Measurements from ENCODE around the gene AUH. TPM values are rescaled to one million over a fixed set of nuclear protein-coding genes. Genes with fewer than 3 reads are reported as not detected.
A peak's percentile ranks its signal among the peaks of the same experiment; 100 is the strongest.

AUH gene
- total RNA-seq, 1 donor from 2014 or later: 35.6 TPM

- DNase-seq (ENCODE audit: low spot score): no peak
These were observed 172.8 kb downstream of the AUH start for GRCh38 chr9:91188719-91189590.

DNA sequence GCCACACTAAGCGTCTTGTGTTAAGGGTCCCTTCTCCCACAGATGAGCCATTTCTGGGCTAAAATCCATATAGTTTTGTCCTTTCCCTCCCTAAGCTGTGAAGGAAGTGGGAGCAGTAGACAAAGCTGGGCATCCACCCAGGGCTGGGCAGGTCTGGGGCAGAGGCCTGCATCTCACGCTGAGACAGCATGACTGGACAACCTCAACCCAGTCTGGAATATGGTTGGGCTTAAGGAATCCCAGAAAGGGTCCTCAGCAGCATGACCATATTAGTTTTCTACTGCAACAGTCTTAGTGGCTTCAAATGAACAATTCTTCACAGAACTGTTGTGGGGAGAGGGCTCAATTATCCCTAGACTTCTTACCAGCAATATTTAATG is 173.8 kb downstream of the AUH start:
- DNase-seq (ENCODE audit: low spot score): peak; percentile 54

- DNase-seq (ENCODE audit: low spot score): no peak
These were observed 174.3 kb downstream of the AUH start for GRCh38 chr9:91187311-91187964.

GRCh38 chr9:91186632-91187108 is 175.0 kb downstream of the AUH start:
- no peak for DNase-seq (ENCODE audit: low spot score)

DNA sequence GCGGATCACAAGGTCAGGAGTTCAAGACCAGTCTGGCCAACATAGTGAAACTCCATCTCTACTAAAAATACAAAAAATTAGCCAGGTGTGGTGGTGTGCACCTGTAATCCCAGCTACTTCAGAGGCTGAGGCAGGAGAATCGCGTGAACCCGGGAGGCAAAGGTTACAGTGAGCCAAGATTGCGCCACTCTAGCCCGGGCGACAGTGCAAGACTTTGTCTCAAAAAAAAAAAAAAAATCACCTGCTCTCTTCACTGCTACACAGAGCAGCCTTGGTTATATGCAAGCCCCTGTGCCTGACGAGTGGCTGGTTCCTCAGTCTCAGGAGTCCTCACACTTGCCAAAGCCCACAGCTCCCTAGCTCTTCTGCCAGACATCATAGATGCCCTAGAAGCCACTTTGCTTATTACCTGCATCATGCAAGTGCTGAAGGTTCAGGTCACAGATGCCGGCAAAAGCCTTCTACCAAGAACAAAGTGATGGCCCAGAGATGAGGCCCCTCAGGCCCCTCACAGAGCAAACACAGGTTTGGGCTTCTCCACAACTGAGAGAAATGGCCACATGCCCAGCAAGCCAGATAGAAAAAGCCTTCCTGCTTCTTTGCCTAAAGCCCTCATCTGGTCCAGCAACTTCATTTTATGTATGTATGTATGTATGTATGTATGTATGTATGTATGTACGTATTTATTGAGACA is 176.4 kb downstream of the AUH start:
- DNase-seq (ENCODE audit: low spot score): no peak

DNA sequence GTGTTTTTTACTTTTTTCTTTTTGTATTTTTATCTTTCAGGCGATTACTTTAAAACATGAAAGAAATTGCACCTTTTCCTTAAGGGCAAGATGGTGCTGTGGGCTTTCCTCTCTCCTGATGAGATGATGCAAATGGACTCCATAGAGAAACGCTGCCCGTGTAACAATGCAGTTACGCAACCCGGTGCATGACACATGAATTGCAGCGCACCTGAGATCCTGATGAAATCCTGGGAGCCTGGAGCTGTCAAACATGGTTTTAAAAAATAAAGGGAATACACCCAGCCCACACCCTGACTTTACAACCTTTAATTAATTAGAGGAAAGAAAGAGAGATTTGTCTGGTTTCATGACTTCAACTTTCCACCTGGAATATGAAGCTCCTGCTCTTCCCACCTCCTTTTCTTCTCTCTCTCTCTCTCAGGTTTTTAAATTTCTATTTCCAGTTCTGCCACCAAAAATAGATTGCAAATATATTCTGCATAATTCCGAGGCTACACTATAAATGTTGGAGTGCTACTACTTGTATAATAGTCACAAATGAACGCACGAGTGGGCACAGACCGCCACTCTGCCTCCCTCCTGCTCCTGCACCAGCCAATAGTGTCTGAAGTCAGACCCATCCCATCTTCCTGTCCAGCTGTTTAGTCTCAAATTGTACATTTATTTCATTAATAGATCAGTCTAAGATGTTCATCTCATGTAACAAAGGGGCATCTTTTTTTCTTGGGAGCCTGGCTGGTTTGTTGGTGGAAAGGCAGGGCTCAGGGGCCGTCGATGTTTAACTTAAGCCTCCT is 179.1 kb downstream of the AUH start:
- DNase-seq (ENCODE audit: low spot score): no peak

DNA sequence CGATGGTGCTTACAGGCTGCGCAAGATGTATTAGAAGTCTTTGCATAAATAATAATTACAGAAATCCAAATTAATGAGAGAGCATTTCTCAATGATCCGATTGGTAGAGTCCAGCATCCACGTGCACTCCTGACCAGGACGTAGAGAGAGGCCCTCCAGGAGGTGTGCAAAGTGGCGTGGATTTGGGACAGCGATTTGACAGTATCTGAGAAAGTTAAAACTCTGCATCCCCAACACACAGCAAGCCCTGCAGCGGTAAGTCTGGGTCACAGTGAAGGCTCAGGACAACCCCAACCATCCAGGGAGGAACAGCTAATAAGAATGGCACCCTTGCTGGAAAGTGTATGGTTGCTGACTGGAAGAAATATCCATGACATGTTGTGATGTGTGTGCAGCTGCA is 180.2 kb downstream of the AUH start:
- DNase-seq (ENCODE audit: low spot score): no peak

- DNase-seq (ENCODE audit: low spot score): no peak
These were observed 180.8 kb downstream of the AUH start for GRCh38 chr9:91180930-91181268.

GRCh38 chr9:91180240-91180929 is 181.3 kb downstream of the AUH start:
- no peak for DNase-seq (ENCODE audit: low spot score)

- DNase-seq (ENCODE audit: low spot score): no peak
These were observed 182.2 kb downstream of the AUH start for GRCh38 chr9:91179237-91180138.

DNA sequence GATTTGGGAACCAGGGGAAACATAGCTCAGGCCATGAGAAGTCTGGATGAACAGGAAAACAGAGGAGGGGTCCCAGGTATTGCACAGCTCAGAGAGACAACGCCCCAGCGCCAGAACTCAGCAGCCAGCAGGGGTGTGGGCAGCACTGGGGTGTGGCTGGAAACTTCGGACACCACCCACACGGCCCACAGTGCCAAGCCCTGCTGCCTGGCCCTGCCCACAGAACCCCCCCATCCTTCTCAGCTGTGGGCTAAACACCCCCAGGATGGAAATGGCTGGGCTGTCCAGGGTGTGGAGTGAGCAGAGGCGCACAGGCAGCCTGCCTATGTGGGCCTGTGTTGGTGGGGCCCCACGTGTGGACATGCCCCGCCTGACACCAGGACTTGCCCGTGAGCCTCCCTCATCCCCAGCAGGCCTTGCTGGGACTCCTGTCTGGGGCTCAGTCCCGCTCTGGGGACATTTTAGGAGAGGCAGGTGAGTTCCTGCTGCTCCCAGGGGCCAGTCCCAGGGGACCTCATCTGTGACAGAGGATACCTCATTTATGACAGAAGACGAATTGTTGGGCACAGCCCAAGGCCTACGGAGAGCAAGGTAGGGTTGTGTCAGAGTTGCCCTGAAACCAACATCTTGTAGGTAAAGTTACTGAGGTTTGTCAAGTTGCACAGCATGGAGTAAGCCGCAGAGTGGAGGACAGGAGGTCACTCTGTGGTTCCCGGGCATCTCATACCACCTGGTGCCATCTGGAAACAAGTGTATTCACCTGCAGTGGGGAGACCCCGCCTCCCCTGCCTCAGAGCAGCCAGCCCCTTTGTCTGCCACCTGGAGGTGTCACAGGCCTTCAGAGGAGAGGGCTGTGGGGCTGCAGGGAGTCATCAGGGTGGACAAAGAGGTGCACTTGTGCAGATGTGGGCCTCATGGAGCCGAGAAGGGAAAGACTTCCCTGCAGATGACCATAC is 183.2 kb downstream of the AUH start:
- DNase-seq (ENCODE audit: low spot score): no peak

DNA sequence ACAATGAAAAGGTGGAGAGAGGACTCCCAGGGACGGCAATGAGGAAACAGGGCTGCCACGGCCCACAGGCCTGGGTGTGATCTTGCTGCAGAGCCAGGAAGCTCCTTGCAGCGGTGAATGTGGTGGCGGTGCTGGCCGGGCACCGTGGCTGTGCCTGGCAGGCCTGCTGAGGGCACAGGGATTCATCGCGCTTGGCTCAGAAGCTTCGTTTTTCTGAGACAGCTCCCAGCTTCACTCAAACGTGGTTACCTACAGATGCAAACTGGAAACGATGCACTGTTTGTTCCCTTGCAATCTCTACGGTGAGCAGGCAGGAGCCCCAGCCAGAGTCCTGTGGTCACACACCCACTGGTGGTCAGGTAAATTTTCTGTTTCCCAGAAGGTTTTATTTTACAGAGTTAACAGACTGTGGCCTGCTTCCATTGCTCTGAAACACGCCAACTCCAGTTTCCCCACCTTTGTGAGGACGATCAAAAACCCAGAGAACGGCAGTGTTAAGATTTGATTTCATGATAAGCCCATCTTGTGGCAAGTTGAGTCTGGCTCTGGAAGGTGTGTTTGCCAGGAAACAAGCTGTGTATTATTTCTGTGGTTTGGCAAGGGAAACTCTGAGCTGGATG is 183.9 kb downstream of the AUH start:
- no peak for DNase-seq (ENCODE audit: low spot score)

DNA sequence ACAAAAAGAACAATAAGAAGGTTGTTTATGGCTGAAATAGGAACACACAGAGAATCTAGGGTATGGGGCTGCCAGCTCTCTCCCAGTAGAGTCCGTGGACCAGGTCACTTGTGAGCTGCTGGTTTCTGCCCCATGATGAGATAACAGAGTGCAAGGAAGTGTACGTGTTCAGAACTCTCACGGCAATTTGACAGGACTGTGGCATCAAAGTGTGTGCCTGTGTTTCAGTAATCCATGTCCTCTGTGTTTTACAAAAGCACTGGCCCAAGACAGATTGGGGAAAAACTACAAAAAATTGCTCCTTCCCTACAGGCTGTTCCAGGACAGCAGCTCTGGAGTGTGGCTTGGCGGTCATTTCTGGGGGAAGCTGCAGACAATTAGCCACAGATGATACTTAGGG is 184.6 kb downstream of the AUH start:
- DNase-seq (ENCODE audit: low spot score): no peak

- DNase-seq (ENCODE audit: low spot score): no peak
These were observed 185.3 kb downstream of the AUH start for GRCh38 chr9:91176426-91176825.

- no peak for DNase-seq (ENCODE audit: low spot score)
These were observed 186.9 kb downstream of the AUH start for GRCh38 chr9:91174772-91175171.

- no peak for DNase-seq (ENCODE audit: low spot score)
These were observed 189.4 kb downstream of the AUH start for GRCh38 chr9:91172329-91172728.

DNA sequence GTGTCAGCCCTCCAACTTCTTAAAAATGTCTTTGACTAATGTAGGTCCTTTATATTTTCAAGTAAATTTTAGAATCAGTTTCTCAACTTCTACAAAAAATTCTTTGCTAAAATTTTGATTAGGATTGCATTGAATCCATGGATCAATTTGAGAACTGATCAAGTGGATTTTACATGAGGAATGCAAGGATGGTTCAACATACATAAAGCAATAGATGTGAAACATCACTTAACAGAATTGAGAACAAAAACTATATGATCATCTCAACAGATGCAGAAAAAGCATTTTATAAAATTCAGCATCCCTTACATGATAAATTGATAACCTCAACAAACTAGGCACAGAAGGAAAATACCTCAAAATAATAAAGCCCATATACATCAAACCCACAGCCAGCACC is 190.8 kb downstream of the AUH start:
- DNase-seq (ENCODE audit: low spot score): no peak

DNA sequence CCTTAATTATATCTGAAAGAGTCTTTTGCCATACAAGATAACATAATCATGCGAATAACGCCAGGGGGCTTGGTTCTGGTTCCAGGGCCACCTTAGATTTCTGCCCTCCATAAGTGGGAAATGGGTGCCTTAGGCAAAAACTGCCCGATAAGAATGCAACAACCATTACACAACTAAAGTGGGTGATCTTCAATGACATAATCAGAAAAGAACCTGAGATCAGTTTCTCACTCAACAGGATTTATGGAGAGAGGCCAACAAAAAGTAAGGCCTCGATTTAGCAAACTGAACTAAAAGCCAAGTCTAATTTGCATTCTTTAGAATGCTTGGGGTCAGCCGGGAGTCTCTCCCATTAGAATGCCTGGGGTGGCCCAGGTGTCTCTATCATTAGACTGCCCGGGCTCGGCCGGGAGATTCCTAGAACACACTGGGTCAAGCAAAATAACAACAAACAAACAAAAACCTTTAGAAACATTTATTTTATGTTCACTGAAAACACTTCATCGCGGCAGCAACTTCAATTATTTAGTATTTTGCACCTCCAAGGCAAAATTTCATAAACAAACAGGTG is 194.8 kb downstream of the AUH start:
- DNase-seq (ENCODE audit: low spot score): no peak

All from umbilical cord (tissue), 2 donors.